Thyroid gland (tissue), 4 donors: ENCODE measurements around the gene ACAD11. TPM values are rescaled to one million over a fixed set of nuclear protein-coding genes. Genes with fewer than 3 reads are reported as not detected.

Experiments used
- DNase-seq, 2 donors: peaks; one replicate each; pipeline ENCODE4 v3.0.0-alpha.2; 2019
- H3K27ac ChIP-seq, 3 donors: fragments of 200-600 bp; sonication (generic); 1 replicate in 2 of 3; 2 replicates in 1 of 3; pipeline ENCODE4 v1.5.1; 2016 to 2019; ENCODE audit warnings: mild to moderate bottlenecking in 1 of 3, moderate library complexity in 1 of 3
- H3K27me3 ChIP-seq: fragments of 200-600 bp; sonication (generic); one replicate; pipeline ENCODE4 v1.5.1; 2019
- H3K36me3 ChIP-seq, 2 donors: fragments of 200-600 bp; sonication (generic); one replicate each; pipeline ENCODE4 v1.5.1; 2016 to 2019
- H3K4me1 ChIP-seq, 2 donors: fragments of 200-600 bp; sonication (generic); one replicate each; pipeline ENCODE4 v1.5.1; 2017 to 2019
- H3K4me3 ChIP-seq, 3 donors: fragments of 200-600 bp; sonication (generic); replicated peaks in 1 of 3; 1 replicate in 2 of 3; 2 replicates in 1 of 3; pipeline ENCODE4 v1.5.1; 2016; ENCODE audit warnings: mild to moderate bottlenecking in 1 of 3
- H3K9me3 ChIP-seq: fragments of 200-600 bp; sonication (generic); one replicate; pipeline ENCODE4 v1.5.1; 2017
- POLR2A ChIP-seq, 2 donors: fragments of 450-650 bp; IDR thresholded peaks; one replicate each; pipeline ENCODE4 v1.6.1; 2017; ENCODE audit warnings: antibody characterized with exemption in 2 of 2, mild to moderate bottlenecking in 2 of 2, moderate library complexity in 1 of 2
- WGBS, 2 donors: methylation state at CpG; one replicate each; pipeline ENCODE4 v1.1.5; 2017; 5-methylcytosine and 5-hydroxymethylcytosine counted together
- intact Hi-C: fragments of 100-400 bp; cut with DNase I; formaldehyde crosslinking; loops from one replicate; pipeline ENCODE4 v1.15.1; 2023
- total RNA-seq, 4 donors: library from RNA; depleted of rRNA; stranded (reverse); fragments of >200 nt; gene quantifications; one replicate each; pipeline ENCODE4 v1.2.3, GENCODE V29; 2016
- TF ChIP-seq, protein P1 (sequence below), 6 experiments: fragments of 200-600 bp in 3 of 6; fragments of 450-650 bp in 3 of 6; sonication (generic) in 3 of 6; IDR thresholded peaks; one replicate each; pipeline ENCODE4 v1.5.1; 2016 to 2019; ENCODE audit warnings: antibody characterized with exemption in 6 of 6, mild to moderate bottlenecking in 2 of 6, inconsistent platforms in 1 of 6, moderate library complexity in 1 of 6

Gene ACAD11
- total RNA-seq, 4 donors from 2014 or later = 34.9 to 42.6 (median 42.3) TPM

DNA sequence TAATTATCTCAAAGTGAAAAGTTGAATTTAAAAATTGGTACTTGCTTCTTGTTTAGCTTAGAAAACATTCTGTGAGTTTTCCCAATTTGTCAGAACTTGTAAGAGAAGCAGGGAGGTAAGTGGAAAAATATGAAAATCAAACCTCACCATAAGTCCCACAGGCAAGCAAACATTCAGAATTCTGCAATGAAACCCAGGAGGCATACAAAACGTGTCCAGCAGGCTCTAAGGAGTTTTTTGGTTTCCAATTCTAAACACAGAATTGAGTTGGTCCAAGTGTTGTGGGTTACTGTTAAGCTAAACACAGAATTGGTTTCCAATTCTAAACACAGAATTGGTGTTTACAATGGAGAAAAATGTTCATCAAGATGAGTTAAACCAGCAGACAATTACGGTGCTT is 89.6 kb downstream of the ACAD11 start:
- no peaks in the 10 kb centered on the region for H3K4me1 ChIP-seq
- no peak for DNase-seq
- H3K27me3 ChIP-seq = no peaks in the 10 kb centered on the region
- WGBS, 2 donors = 80 to 85% methylated on average over 2 of the region's 2 CpGs
- no peak overlapping the region for H3K4me3 ChIP-seq
- H3K36me3 ChIP-seq = peaks cover 0 to 4% of the 10 kb centered on the region in 2 donors
- intact Hi-C loops = no loop called here
- peak overlapping the region in 2 of 3 donors; percentile 12 to 29 for H3K27ac ChIP-seq
- TF ChIP-seq POLR2A (IDR thresholded peaks at IDR 0.05) = no peak
- TF ChIP-seq, protein P1, sequence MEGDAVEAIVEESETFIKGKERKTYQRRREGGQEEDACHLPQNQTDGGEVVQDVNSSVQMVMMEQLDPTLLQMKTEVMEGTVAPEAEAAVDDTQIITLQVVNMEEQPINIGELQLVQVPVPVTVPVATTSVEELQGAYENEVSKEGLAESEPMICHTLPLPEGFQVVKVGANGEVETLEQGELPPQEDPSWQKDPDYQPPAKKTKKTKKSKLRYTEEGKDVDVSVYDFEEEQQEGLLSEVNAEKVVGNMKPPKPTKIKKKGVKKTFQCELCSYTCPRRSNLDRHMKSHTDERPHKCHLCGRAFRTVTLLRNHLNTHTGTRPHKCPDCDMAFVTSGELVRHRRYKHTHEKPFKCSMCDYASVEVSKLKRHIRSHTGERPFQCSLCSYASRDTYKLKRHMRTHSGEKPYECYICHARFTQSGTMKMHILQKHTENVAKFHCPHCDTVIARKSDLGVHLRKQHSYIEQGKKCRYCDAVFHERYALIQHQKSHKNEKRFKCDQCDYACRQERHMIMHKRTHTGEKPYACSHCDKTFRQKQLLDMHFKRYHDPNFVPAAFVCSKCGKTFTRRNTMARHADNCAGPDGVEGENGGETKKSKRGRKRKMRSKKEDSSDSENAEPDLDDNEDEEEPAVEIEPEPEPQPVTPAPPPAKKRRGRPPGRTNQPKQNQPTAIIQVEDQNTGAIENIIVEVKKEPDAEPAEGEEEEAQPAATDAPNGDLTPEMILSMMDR (IDR thresholded peaks at IDR 0.05) = no peak
- no peaks in the 10 kb centered on the region for H3K9me3 ChIP-seq

DNA sequence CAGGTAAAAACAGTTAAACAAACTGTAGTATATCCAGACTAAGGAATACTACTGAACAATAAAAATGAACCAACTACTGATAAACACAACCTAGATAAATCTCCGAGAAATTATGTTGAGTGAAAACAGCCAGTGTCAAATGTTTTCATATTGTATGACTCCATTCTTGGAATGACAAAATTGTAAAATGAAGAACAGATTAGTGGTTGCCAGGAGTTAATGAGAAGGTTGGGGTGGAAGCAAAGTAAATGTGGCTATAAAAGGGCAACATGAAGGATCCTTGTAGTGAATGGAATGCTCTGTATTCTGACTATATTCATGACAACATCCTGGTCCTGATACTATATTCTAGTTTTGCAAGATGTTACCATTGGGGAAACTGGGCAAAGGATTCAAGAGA is 90.0 kb downstream of the ACAD11 start:
- Histone ChIP-seq H3K36me3 (no peaks in the 10 kb centered on the region), H3K9me3 (no peaks in the 10 kb centered on the region), H3K27ac (peak overlapping the region in 2 of 3 donors; percentile 12 to 29), H3K4me3 (no peak overlapping the region), H3K27me3 (no peaks in the 10 kb centered on the region), H3K4me1 (no peaks in the 10 kb centered on the region)
- intact Hi-C loops = no loop called here
- 80 to 82% methylated on average over 1 of the region's 1 CpG for WGBS, 2 donors
- DNase-seq = no peak
- no peak for TF ChIP-seq POLR2A (IDR thresholded peaks at IDR 0.05)
- TF ChIP-seq, protein P1 (IDR thresholded peaks at IDR 0.05) = no peak

DNA sequence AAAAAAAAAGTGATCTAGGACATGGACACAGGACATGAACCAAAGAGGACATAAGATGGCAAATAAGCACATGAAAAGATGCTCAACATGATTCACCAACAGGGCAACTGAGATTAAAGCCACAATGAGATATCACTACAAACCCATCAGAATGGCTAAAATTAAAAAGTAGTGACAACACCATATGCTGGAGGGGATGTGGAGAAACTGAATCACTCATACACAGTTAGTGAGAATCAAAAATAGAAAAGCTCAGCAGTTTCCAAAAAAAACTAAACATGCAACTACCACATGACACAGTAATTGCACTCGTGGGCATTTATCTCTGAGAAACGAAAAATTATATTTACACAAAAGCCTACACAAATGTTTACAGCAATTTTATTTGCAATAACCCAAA is 90.5 kb downstream of the ACAD11 start:
- no peak for DNase-seq
- H3K4me3 ChIP-seq = no peak overlapping the region
- no peaks in the 10 kb centered on the region for H3K27me3 ChIP-seq
- no peaks in the 10 kb centered on the region for H3K36me3 ChIP-seq
- no peaks in the 10 kb centered on the region for H3K9me3 ChIP-seq
- intact Hi-C loops = no loop called here
- 73 to 75% methylated on average over 2 of the region's 2 CpGs for WGBS, 2 donors
- no peaks in the 10 kb centered on the region for H3K4me1 ChIP-seq
- peak overlapping the region in 1 of 3 donors; percentile 29 for H3K27ac ChIP-seq
- no peak for TF ChIP-seq POLR2A (IDR thresholded peaks at IDR 0.05)
- TF ChIP-seq, protein P1 (IDR thresholded peaks at IDR 0.05) = no peak

DNA sequence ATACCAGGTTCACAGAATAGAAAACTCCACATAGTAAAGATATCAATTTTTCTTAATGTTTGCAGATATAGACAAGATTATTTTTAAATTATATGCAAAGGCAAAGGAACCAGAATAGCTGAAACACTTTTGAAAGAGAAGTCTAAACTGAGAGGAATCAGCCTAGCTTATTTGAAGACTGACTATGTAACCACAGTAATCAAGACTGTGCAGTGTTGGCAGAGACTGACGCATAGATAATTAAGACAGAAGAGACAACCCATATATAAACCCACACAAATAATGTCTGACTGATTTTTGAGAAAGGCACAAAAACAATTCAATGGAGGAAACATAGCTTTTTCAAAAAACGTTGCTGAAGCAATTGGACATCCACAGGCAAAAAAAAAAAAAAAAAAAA is 91.2 kb downstream of the ACAD11 start:
- WGBS, 2 donors = 81 to 82% methylated on average over 2 of the region's 2 CpGs

DNA sequence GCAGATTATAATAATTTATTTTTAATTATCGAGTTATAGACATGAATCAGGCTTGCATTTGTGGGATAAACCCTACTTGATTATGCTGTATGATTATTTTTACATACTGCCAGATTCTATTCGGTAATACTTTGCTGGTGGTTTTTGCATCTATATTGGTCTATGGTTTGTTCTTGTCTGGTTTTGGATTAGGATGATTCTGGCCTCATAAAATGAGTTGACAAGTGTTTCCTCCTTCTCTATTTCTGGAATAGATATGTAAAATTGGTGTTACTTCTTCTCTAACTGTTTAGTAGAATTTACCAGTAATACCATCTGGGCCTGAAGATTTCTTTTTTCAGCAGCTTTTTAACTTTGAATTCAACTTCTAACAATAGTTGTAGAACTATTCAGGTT is 95.5 kb downstream of the ACAD11 start:
- Histone ChIP-seq H3K4me3 (no peak overlapping the region), H3K36me3 (no peaks in the 10 kb centered on the region), H3K4me1 (no peaks in the 10 kb centered on the region), H3K27ac (no peak overlapping the region), H3K9me3 (no peaks in the 10 kb centered on the region), H3K27me3 (no peaks in the 10 kb centered on the region)
- 83 to 89% methylated on average over 2 of the region's 2 CpGs for WGBS, 2 donors
- intact Hi-C loops = no loop called here
- no peak for TF ChIP-seq POLR2A (IDR thresholded peaks at IDR 0.05)
- TF ChIP-seq, protein P1 (IDR thresholded peaks at IDR 0.05) = no peak
- DNase-seq = no peak

More for the DNA sequence above, 91.2 kb downstream of the ACAD11 start:
- H3K36me3 ChIP-seq = no peaks in the 10 kb centered on the region
- TF ChIP-seq, protein P1 (IDR thresholded peaks at IDR 0.05) = no peak
- TF ChIP-seq POLR2A (IDR thresholded peaks at IDR 0.05) = no peak
- H3K9me3 ChIP-seq = no peaks in the 10 kb centered on the region
- no peak overlapping the region for H3K4me3 ChIP-seq
- intact Hi-C loops = no loop called here
- no peak for DNase-seq
- H3K27ac ChIP-seq = no peak overlapping the region
- no peaks in the 10 kb centered on the region for H3K27me3 ChIP-seq
- H3K4me1 ChIP-seq = no peaks in the 10 kb centered on the region
